Measurements from ENCODE around the gene ZCCHC17.
"Not testable (repeated sequence)": the region's sequence is repeated elsewhere in the genome, so short reads cannot be mapped to it uniquely, and the experiment has no call there.

GRCh38 chr1:31262393-31262792 is 34.4 kb upstream of the ZCCHC17 start:
- TF ChIP-seq ZNF274 (IDR thresholded peaks at IDR 0.05; ENCODE audit: low read depth, low read length); YY1 (IDR thresholded peaks at IDR 0.05; ENCODE audit: insufficient read depth, insufficient read length): not testable (repeated sequence)

Measured in NT2/D1 (cell line).